Tibial nerve (tissue), 4 donors: Measurements from ENCODE around the gene CFAP61. TPM values are rescaled to one million over a fixed set of nuclear protein-coding genes. Genes with fewer than 3 reads are reported as not detected.

Experiments used
- DNase-seq, 2 donors: peaks; one replicate each; pipeline ENCODE4 v3.0.0-alpha.2; 2019; ENCODE audit warnings: low spot score in 2 of 2
- H3K27ac ChIP-seq, 4 donors: fragments of 200-600 bp; sonication (generic) in 3 of 4; one replicate each; pipeline ENCODE4 v1.5.1; 2017 to 2019; ENCODE audit warnings: mild to moderate bottlenecking in 1 of 4
- H3K27me3 ChIP-seq, 2 donors: fragments of 200-600 bp; sonication (generic) in 1 of 2; one replicate each; pipeline versions ENCODE4 v1.5.1 to v1.6.0; 2017 to 2019
- H3K36me3 ChIP-seq, 3 donors: fragments of 200-600 bp; sonication (generic); one replicate each; pipeline ENCODE4 v1.5.1; 2018 to 2019
- H3K4me1 ChIP-seq, 4 donors: fragments of 200-600 bp; sonication (generic) in 3 of 4; one replicate each; pipeline ENCODE4 v1.5.1; 2017 to 2019
- H3K4me3 ChIP-seq, 4 donors: fragments of 200-600 bp; sonication (generic) in 3 of 4; one replicate each; pipeline ENCODE4 v1.5.1; 2017 to 2019; ENCODE audit warnings: mild to moderate bottlenecking in 1 of 4, moderate library complexity in 1 of 4
- H3K9me3 ChIP-seq, 4 donors: fragments of 200-600 bp; sonication (generic) in 3 of 4; one replicate each; pipeline ENCODE4 v1.5.1; 2017 to 2019
- CTCF ChIP-seq, 5 experiments: fragments of 200-600 bp in 3 of 5; fragments of 450-650 bp in 2 of 5; sonication (generic) in 3 of 5; IDR thresholded peaks; one replicate each; pipeline ENCODE4 v1.5.1; 2016 to 2019; ENCODE audit warnings: antibody characterized with exemption in 5 of 5, mild to moderate bottlenecking in 3 of 5, moderate library complexity in 2 of 5
- EP300 ChIP-seq, 2 donors: sonication (generic); formaldehyde crosslinking; IDR thresholded peaks; one replicate each; pipeline ENCODE4 v1.6.1; 2017; ENCODE audit warnings: antibody characterized with exemption in 2 of 2, mild to moderate bottlenecking in 1 of 2
- POLR2A ChIP-seq, 2 donors: fragments of 450-650 bp; IDR thresholded peaks; one replicate each; pipeline ENCODE4 v1.6.1; 2017; ENCODE audit warnings: antibody characterized with exemption in 2 of 2, mild to moderate bottlenecking in 2 of 2, moderate library complexity in 2 of 2
- WGBS, 2 donors: methylation state at CpG; one replicate each; pipeline ENCODE4 v1.1.5; 2018; 5-methylcytosine and 5-hydroxymethylcytosine counted together
- total RNA-seq, 4 donors: library from RNA; depleted of rRNA; stranded (reverse); fragments of >200 nt; gene quantifications; one replicate each; pipeline ENCODE4 v1.1.0, GENCODE V29; 2016

The CFAP61 gene
- total RNA-seq, 4 donors from 2014 or later = 0.21 to 1.5 (median 0.60) TPM; not detected in 1

DNA sequence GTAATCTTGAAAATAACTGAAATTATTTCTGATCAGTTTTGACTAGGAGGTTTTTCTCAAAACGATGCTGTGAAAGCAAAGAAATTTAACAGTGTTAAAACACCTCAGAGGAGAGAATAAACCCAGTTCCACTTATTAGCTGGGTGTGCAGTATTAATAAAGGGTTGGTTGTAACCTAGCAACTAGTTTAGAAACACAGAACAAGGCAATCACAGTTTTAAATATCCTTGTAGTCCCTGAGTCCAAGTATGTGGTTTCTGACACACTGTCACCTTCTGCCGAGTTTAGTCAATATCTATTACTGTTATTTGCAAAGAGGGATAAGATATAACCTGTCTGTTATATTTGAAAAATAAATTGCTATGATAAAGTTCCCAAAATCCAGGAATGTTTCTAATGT, 245.4 kb downstream of the CFAP61 start:
- H3K4me1 ChIP-seq = no peaks in the 10 kb centered on the region
- no peak overlapping the region for H3K27ac ChIP-seq
- H3K36me3 ChIP-seq = no peaks in the 10 kb centered on the region
- TF ChIP-seq EP300 (IDR thresholded peaks at IDR 0.05) (no peak), POLR2A (IDR thresholded peaks at IDR 0.05) (no peak), CTCF (IDR thresholded peaks at IDR 0.05) (no peak)
- no peaks in the 10 kb centered on the region for H3K27me3 ChIP-seq
- H3K9me3 ChIP-seq = no peaks in the 10 kb centered on the region
- WGBS, 2 donors = 79 to 88% methylated on average over 2 of the region's 2 CpGs
- no peak for DNase-seq
- H3K4me3 ChIP-seq = no peak overlapping the region

- H3K9me3 ChIP-seq = no peaks in the 10 kb centered on the region
- DNase-seq = no peak
- H3K27me3 ChIP-seq = no peaks in the 10 kb centered on the region
- H3K27ac ChIP-seq = no peak overlapping the region
- no peaks in the 10 kb centered on the region for H3K4me1 ChIP-seq
- 64 to 76% methylated on average over 7 of the region's 7 CpGs for WGBS, 2 donors
- H3K4me3 ChIP-seq = no peak overlapping the region
- TF ChIP-seq POLR2A (IDR thresholded peaks at IDR 0.05) (no peak), CTCF (IDR thresholded peaks at IDR 0.05) (no peak), EP300 (IDR thresholded peaks at IDR 0.05) (no peak)
- H3K36me3 ChIP-seq = no peaks in the 10 kb centered on the region
Measured at GRCh38 chr20:20299904-20300303, 247.6 kb downstream of the CFAP61 start.

DNA sequence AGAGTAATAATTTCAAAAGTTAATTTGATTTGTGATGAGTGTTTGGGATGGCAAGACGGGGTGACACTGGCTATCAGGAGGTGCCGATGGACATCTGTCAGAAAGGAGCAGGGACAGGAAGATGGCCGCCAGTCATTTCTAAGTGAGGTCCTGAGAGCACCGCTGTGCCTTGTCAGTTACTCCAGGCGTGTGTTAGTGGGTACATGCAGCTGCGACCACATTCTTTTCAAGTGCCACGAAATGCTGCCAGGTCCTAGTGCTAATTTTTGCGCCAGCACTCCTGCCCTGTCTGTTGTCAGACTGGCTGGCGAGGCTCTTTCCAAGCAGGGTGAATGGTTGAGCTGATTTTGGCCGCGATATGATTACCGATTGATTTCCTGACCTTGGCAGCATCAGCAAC, 251.0 kb downstream of the CFAP61 start:
- no peak overlapping the region for H3K4me3 ChIP-seq
- WGBS, 2 donors = 88 to 90% methylated on average over 12 of the region's 12 CpGs
- H3K9me3 ChIP-seq = no peaks in the 10 kb centered on the region
- no peak for DNase-seq
- H3K27ac ChIP-seq = no peak overlapping the region
- no peaks in the 10 kb centered on the region for H3K27me3 ChIP-seq
- TF ChIP-seq EP300 (IDR thresholded peaks at IDR 0.05) = no peak
- TF ChIP-seq POLR2A (IDR thresholded peaks at IDR 0.05) = no peak
- no peak for TF ChIP-seq CTCF (IDR thresholded peaks at IDR 0.05)
- H3K36me3 ChIP-seq = no peaks in the 10 kb centered on the region
- no peaks in the 10 kb centered on the region for H3K4me1 ChIP-seq

DNA sequence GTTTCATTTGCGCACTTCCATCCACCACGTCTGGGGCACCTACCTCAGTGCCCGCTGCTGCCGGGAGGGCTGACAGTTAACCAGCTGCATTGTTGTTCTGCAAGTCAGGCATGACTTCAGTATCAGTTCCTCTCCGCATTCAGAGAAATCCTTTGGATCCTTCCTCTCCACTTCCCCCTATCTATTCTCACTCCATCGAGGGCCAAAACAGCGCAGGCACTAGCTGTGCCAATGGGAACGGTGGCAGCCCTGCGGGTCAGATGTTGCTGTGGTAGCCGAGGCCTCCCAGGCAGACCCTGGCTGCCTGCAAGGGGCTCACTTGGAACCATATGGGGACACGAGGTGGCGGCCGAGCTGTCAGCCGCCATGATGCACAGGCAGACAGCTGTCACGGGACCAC, 251.4 kb downstream of the CFAP61 start:
- no peak for DNase-seq
- no peak for TF ChIP-seq POLR2A (IDR thresholded peaks at IDR 0.05)
- TF ChIP-seq EP300 (IDR thresholded peaks at IDR 0.05) = no peak
- TF ChIP-seq CTCF (IDR thresholded peaks at IDR 0.05) = no peak
- Histone ChIP-seq H3K27ac (no peak overlapping the region), H3K36me3 (no peaks in the 10 kb centered on the region), H3K4me3 (no peak overlapping the region), H3K9me3 (no peaks in the 10 kb centered on the region), H3K27me3 (no peaks in the 10 kb centered on the region), H3K4me1 (no peaks in the 10 kb centered on the region)
- 84 to 92% methylated on average over 15 of the region's 15 CpGs for WGBS, 2 donors

GRCh38 chr20:20304942-20305341, 252.6 kb downstream of the CFAP61 start:
- TF ChIP-seq POLR2A (IDR thresholded peaks at IDR 0.05) (no peak), CTCF (IDR thresholded peaks at IDR 0.05) (no peak), EP300 (IDR thresholded peaks at IDR 0.05) (no peak)
- no peaks in the 10 kb centered on the region for H3K27me3 ChIP-seq
- H3K4me1 ChIP-seq = no peaks in the 10 kb centered on the region
- H3K9me3 ChIP-seq = no peaks in the 10 kb centered on the region
- no peak for DNase-seq
- H3K36me3 ChIP-seq = no peaks in the 10 kb centered on the region
- 83 to 92% methylated on average over 11 of the region's 11 CpGs for WGBS, 2 donors
- no peak overlapping the region for H3K4me3 ChIP-seq
- H3K27ac ChIP-seq = no peak overlapping the region
